NCI-H226 (cell line): ENCODE data around the gene TRIM26.
"Not testable (repeated sequence)": the region's sequence is repeated elsewhere in the genome, so short reads cannot be mapped to it uniquely, and the experiment has no call there.

Experiments
- DNase-seq: peaks from one replicate; pipeline ENCODE4 v3.0.0-alpha.2; 2015

Gene TRIM26

GRCh38 chr6:30169658-30170614, 43.3 kb downstream of the TRIM26 start:
- no peak for DNase-seq

GRCh38 chr6:30168741-30169140, 44.5 kb downstream of the TRIM26 start:
- no peak for DNase-seq

- no peak for DNase-seq
Measured at GRCh38 chr6:30167101-30167500, 46.1 kb downstream of the TRIM26 start.

- not testable (repeated sequence) for DNase-seq
Measured at GRCh38 chr6:30165238-30165637, 48.0 kb downstream of the TRIM26 start.

DNA sequence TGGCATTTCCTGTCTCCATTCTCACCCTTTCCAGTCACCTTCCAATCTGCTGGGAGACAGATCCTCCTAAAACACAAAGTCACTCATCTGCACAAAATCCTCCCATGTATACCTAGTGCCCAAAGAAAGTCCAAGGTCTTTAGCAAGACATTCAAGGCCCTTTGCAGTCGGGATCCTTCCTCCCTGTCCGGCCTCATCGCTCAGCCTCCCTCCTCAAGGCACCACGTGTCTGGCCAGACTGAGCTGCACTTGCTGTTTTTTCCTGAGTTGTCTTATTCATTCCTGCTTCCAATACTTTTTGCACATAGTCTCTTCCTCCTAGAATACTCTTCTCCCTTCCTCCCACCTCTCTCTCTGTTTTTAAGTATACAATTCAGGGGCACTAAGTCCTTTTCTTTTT, 48.5 kb downstream of the TRIM26 start:
- no peak for DNase-seq

DNA sequence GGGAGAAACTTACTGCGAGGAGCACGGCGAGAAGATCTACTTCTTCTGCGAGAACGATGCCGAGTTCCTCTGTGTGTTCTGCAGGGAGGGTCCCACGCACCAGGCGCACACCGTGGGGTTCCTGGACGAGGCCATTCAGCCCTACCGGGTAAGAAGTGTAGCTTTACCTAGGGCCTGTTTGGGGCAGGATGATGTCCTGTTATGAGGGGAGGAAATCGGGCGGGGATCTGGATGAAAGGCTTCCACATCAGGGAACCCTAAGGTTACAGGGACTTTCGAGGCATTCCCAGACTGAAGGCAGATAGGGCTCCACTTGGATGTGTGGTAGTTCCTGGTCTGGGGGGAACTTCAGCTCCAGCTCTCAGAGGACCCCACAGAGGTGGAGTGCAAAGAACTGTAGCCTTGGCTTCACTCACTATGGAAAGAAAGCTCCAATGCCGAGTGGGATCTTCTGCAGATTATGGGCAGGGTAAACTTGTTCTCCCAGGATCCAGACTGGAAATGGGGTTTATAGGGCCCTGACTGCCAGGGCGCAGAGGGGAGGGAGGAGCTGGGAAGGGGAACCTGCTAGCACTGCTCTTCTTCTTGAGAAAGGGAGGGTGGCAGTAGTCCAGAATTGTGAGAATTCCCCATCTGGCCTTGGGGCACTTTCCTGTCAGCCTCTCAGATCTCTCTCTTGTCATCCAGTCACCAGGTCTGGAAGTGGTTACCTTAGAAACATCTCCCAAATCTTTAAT, 49.1 kb downstream of the TRIM26 start:
- peak; percentile 48 for DNase-seq

- no peak for DNase-seq
Measured at GRCh38 chr6:30163090-30163917, 49.9 kb downstream of the TRIM26 start, which contains the start of gene TRIM15. TRIM15 (plus strand) TSS chr6:30163546; CDS start chr6:30163685, 139 bp downstream.

- DNase-seq = no peak
Measured at GRCh38 chr6:30162265-30163089, 50.7 kb downstream of the TRIM26 start.

DNA sequence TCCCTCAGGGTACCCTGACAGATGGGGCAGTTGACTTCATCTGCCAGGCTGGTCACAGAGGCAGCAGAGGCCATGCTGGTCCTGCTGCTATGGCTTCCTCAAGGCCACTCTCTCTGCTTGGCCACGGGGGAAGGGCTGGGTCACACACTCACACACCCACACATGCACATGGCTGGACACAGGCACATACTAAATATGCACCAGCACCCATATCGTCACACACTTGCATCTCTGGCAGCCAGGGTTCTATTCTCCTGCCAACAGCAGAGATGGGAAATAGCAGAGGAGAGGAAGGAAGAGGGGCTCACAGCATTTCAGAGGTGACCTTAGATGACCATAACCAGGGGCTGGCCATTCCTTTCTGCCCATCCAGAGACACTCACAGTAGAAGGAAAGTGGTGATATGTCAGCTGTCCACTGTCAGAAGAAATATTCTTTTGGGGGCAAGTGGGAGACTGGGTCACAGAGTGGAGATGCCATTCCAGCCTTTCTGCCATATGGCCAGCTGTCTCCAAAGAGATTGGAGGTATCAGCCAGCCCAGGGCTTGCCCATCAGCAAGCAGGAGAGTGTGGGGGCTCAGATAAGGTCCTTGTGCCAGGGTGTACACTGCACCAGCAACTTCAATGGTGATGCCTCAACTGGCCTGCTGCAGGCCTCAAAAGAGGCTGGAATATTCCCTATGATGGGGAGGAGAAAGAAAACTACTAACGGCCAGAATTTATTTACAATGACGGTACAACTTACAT, 52.2 kb downstream of the TRIM26 start, which contains the start of gene TRIM10:
TRIM10 (minus strand) TSS at position 427 of the 747 bp plus-strand sequence; CDS start at position 74, 353 bp downstream.
- DNase-seq = no peak

GRCh38 chr6:30160008-30160784, 53.0 kb downstream of the TRIM26 start:
- no peak for DNase-seq

DNA sequence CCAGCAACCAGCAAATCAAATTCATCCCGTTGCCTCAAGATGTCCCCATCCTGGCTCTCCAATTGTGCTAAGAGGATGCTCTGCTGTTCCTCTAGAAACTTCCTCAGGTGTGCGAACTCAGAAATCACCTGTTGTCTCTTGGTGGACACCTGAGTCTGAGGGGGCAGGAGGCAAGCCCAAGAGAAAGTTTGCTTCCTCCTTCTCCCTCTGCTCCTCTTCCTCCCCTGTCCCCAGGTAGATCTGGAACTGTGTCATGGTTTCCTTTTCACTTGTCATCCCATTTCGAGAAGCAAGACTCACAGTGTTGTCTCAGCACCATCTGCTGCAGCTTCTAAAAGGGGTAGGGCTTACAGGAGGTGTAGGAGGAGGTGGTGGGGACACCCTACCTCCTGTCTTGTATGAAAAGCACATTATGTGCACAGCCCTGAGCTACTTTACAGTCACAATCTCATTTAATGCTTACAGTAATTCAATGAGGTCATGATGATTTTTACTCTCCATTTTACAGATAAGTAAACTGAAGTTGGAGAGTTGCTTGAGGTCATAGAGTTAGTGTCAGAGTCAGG, 54.6 kb downstream of the TRIM26 start:
- DNase-seq = no peak

DNA sequence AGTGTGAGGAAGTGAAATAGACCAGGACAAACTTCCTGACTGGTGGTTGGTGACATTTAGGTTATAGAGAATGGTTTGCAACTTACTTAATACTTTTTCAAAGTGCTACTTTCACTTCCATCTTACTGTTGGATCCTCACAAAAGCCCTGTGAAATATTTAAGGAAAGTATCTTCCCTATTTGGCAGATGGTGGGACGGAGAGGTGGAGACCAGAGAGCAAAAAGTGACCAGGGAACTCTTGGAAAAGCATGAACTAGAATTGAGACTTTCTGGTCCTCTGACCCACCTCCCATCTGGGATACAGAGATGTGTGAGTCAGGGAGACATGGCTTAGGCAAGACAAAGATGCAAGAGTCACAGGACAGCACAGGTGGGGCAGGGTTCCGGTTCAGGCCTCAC, 55.2 kb downstream of the TRIM26 start:
- DNase-seq = no peak

GRCh38 chr6:30157581-30157980, 55.6 kb downstream of the TRIM26 start:
- DNase-seq = no peak

DNA sequence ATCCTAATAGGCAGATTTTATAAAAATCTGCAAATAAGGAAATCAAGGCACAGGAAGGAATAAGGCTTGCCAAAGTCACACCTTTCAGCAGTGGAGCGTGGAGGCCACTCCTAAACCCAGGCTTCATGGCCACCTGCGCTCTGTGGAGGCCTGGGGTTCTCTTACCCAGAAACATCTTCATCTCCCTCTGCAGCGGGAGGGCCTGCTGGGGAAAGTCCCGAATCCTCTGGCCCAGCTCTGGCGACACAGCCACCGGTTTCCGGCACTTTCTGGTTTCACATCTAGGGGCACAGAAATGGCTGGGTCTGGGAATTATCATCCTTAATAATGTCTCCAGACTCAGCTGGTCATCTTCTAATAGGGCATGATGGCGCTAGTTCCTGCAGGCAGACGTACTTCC, 56.4 kb downstream of the TRIM26 start:
- DNase-seq = no peak

GRCh38 chr6:30156262-30156599, 57.0 kb downstream of the TRIM26 start:
- DNase-seq = peak; percentile 74

DNA sequence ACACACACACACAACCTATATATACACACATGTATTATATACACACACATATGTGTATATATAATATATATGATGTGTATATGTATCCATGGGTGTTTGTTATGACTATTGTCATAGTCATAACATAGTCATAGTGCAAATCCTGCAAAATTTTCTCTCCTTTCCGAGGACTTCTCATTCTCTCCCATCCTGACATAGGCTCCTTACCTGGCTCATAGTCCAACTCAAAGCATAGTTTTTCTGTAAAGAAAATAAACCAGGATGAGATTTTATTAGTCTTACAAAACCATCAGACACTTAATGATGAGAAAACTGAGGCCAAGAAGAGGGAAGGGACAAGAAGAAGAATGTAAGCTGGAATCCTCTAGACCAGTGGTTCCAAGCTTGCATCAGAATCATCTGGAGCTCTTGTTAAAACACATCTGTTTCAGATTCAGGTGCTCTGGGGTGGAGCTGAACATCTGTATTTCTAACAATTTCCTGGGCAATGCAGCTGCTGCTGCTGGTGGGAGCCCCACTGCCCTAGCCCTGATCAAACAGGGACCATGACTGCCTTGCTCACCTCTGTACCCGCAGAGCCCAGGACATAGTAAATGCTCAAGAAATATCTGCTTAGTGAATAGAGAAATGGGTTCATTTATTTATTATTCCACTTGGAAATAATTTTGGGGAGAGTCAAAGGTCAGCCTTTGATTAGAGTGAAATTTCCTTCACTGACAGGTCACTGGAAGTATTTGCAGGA, 57.5 kb downstream of the TRIM26 start:
- DNase-seq = no peak

- DNase-seq = peak; percentile 90
Measured at GRCh38 chr6:30154709-30155519, 58.3 kb downstream of the TRIM26 start.

DNA sequence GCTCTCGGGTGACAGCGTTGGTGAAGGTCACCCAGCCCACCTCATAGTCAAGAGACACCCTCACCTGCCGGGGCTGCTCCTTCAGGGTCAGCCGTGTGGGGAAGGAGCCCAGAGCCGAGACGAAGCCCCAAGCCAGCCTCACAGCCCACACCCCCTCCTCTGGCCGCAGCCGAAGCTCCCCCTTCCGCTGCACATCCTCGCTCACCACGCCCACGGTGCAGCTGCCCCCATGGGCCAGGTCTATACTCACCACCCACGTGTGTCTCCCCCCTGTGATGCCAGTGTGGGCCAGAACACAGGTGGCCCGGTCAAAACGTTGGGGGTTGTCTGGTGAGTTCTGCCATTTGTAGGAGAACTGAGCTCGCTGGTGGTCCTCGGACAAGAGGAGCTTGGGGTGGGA, 59.1 kb downstream of the TRIM26 start:
- DNase-seq = no peak
